Measurements from ENCODE around the gene NRIP2. TPM values are rescaled to one million over a fixed set of nuclear protein-coding genes. Genes with fewer than 3 reads are reported as not detected.
"Not testable (repeated sequence)": the region's sequence is repeated elsewhere in the genome, so short reads cannot be mapped to it uniquely, and the experiment has no call there.

NRIP2 gene
- total RNA-seq, 4 donors from 2014 or later, result 1.3 to 5.2 (median 2.0) TPM; not detected in 1

GRCh38 chr12:2877047-2877952 lies 42.5 kb upstream of the NRIP2 start, which contains the start of the genes FOXM1 and RHNO1:
FOXM1 (minus strand) TSS chr12:2877174; CDS start chr12:2874478, 2,696 bp downstream.
RHNO1 (plus strand) TSS chr12:2877223; CDS start chr12:2885367, 8,144 bp downstream.
- TF ChIP-seq CTCF (IDR thresholded peaks at IDR 0.05 in 4 of 5, conservative IDR thresholded peaks at IDR 0.05 in 1 of 5), result peak in 4 of 5 experiments; percentile 17 to 34 (median 24)
- TF ChIP-seq POLR2A (IDR thresholded peaks at IDR 0.05), result peak; percentile 39 to 46
- intact Hi-C loops (cut with DNase I; ENCODE audit: low total_unique reads), result loop anchor here (1.0 kb wide), 1 partner anchor 13 kb away; the partner anchor contains the start of gene TULP3
- peak within 1 kb of the TSS; percentile 82 to 87 (median 86) for H3K27ac ChIP-seq
- H3K9me3 ChIP-seq, result no peaks in the 10 kb centered on the region
- DNase-seq, result peak; percentile 84 to 87
- in situ Hi-C loops (cut with MboI; ENCODE audit: low sequenced_read_pairs in 4 of 4), result loop anchor here in 1 of 4 donors (25.0 kb wide), 1 partner anchor 160 kb away; no protein-coding TSS in a partner anchor
- no peaks in the 10 kb centered on the region for H3K27me3 ChIP-seq
- peak within 1 kb of the TSS; percentile 75 to 95 (median 91) for H3K4me3 ChIP-seq
- ATAC-seq, result peak; percentile 95 to 96
- no peaks in the 10 kb centered on the region for H3K36me3 ChIP-seq
- peaks cover 0 to 11% of the 10 kb centered on the region in 2 donors for H3K4me1 ChIP-seq

- no peak for ATAC-seq
- TF ChIP-seq CTCF (IDR thresholded peaks at IDR 0.05 in 4 of 5, conservative IDR thresholded peaks at IDR 0.05 in 1 of 5) (no peak), POLR2A (IDR thresholded peaks at IDR 0.05) (no peak)
- DNase-seq, result no peak
- peak overlapping the region in 3 of 4 donors; percentile 86 to 87 (median 87) for H3K27ac ChIP-seq
- no peaks in the 10 kb centered on the region for H3K27me3 ChIP-seq
- in situ Hi-C loops (cut with MboI; ENCODE audit: low sequenced_read_pairs in 4 of 4) (loop anchor here in 1 of 4 donors (25.0 kb wide), 1 partner anchor 161 kb away; no protein-coding TSS in a partner anchor), intact Hi-C loops (cut with DNase I; ENCODE audit: low total_unique reads) (loop anchor here (1.0 kb wide), 1 partner anchor 14 kb away; the partner anchor contains the start of gene TULP3)
- no peaks in the 10 kb centered on the region for H3K36me3 ChIP-seq
- peak overlapping the region; percentile 75 to 95 (median 91) for H3K4me3 ChIP-seq
- H3K9me3 ChIP-seq, result no peaks in the 10 kb centered on the region
- H3K4me1 ChIP-seq, result peaks cover 0 to 11% of the 10 kb centered on the region in 2 donors
Measured at GRCh38 chr12:2876431-2877046, 41.7 kb upstream of the NRIP2 start.

- H3K36me3 ChIP-seq; H3K4me3 ChIP-seq; intact Hi-C loops (cut with DNase I; ENCODE audit: low total_unique reads); H3K9me3 ChIP-seq; in situ Hi-C loops (cut with MboI; ENCODE audit: low sequenced_read_pairs in 4 of 4); DNase-seq; H3K27ac ChIP-seq; H3K27me3 ChIP-seq; ATAC-seq; H3K4me1 ChIP-seq: not testable (repeated sequence)
Measured at GRCh38 chr12:2868986-2869632, 34.3 kb upstream of the NRIP2 start.

DNA sequence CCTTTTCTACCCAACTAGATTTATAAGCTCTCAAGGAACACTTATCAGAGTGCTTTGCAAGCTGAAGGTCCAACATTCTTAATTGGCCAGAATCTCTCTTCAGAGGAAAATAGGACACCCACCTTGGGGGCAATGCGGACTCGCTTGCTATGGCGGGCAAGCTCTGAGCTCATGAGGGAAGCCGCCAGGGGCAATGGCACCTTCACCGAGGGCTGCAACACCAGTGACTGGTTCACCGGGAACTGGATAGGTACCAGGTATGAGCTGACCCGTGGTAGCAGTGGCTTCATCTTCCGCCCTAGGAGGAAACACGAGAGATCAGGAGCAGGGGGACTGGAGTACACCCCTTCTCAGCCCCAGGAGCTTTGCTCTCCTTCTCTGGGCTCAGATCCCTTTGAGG lies 29.4 kb upstream of the NRIP2 start:
- peaks cover 2 to 3% of the 10 kb centered on the region in 2 donors for H3K4me1 ChIP-seq
- no peak for ATAC-seq
- no peaks in the 10 kb centered on the region for H3K27me3 ChIP-seq
- intact Hi-C loops (cut with DNase I; ENCODE audit: low total_unique reads), result no loop called here
- in situ Hi-C loops (cut with MboI; ENCODE audit: low sequenced_read_pairs in 4 of 4), result no loop called here
- no peak overlapping the region for H3K27ac ChIP-seq
- H3K36me3 ChIP-seq, result no peaks in the 10 kb centered on the region
- no peaks in the 10 kb centered on the region for H3K9me3 ChIP-seq
- no peak for DNase-seq
- H3K4me3 ChIP-seq, result no peak overlapping the region
- TF ChIP-seq CTCF (IDR thresholded peaks at IDR 0.05 in 4 of 5, conservative IDR thresholded peaks at IDR 0.05 in 1 of 5) (no peak), POLR2A (IDR thresholded peaks at IDR 0.05) (no peak)

DNA sequence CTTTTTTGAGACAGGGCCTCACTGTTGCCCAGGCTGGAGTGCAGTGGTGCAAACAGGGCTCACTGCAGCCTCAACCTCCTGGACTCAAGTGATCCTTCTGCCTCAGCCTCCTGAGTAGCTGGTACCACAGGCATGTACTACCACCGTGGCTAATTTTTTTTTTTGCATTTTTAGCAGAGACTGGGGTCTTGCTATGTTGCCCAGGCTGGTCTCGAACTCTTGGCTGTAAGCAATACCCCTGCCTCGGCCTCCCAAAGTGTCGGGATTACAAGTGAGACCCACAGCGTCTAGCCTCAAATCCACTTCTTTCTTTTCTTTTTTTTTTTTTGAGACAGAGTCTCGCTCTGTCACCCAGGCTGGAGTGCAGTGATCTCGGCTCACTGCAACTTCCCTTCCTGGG lies 28.6 kb upstream of the NRIP2 start:
- ATAC-seq; H3K4me3 ChIP-seq; in situ Hi-C loops (cut with MboI; ENCODE audit: low sequenced_read_pairs in 4 of 4); DNase-seq; intact Hi-C loops (cut with DNase I; ENCODE audit: low total_unique reads); H3K27me3 ChIP-seq; H3K9me3 ChIP-seq; H3K36me3 ChIP-seq: not testable (repeated sequence)
- Histone ChIP-seq H3K27ac (peak overlapping the region; percentile 39 to 68 (median 46)), H3K4me1 (peaks cover 10 to 11% of the 10 kb centered on the region in 2 donors)

Data from gastrocnemius medialis (tissue), 4 donors.